GM19238 (cell line): ENCODE results near the gene TRIM7.
"Not testable (repeated sequence)": the region's sequence is repeated elsewhere in the genome, so short reads cannot be mapped to it uniquely, and the experiment has no call there.

Experiments used
- DNase-seq: peaks from one replicate; pipeline ENCODE4 v3.0.0; 2011; ENCODE audit warnings: low spot score; ENCODE audit not compliant: insufficient read length

Gene TRIM7

DNA sequence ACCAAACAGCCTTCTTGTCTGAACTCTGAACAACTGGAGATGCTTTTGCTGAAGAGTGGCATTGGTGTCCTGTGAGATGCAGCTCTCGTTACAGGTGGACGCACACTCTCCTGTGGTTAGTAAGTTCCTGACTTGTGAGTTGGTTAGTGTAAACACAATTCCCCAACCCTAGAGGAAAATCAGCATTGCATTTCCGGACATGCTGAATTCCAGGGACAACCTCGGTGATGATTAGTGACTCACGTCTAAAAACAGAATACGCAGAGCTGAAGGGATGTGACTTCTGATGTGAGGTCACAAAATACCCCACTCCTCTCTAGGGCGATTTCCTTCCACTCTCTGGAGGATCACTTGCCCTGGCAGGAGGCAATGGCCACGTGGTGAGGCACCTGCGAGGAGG, 52.6 kb downstream of the TRIM7 start:
- no peak for DNase-seq

DNA sequence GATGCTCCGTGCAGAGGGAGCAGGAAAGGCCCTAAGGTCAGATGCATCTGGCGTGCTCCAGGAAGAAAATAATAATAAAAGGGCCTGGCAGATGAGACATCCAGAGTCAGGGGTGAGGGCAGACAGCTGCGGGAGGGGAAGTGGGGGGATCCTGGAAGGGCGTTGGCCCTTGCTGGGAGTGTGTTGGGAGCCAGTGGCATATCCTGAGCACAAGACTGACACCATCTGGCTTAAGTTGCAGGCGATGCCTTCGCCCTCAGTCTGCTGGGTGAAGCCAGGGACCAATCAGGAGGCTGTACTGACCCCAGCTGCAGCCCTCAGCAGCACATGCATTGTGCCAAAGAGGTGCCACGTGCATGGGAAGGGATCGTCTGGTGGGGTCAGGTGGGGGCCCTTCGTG, 53.9 kb downstream of the TRIM7 start:
- DNase-seq = no peak

DNA sequence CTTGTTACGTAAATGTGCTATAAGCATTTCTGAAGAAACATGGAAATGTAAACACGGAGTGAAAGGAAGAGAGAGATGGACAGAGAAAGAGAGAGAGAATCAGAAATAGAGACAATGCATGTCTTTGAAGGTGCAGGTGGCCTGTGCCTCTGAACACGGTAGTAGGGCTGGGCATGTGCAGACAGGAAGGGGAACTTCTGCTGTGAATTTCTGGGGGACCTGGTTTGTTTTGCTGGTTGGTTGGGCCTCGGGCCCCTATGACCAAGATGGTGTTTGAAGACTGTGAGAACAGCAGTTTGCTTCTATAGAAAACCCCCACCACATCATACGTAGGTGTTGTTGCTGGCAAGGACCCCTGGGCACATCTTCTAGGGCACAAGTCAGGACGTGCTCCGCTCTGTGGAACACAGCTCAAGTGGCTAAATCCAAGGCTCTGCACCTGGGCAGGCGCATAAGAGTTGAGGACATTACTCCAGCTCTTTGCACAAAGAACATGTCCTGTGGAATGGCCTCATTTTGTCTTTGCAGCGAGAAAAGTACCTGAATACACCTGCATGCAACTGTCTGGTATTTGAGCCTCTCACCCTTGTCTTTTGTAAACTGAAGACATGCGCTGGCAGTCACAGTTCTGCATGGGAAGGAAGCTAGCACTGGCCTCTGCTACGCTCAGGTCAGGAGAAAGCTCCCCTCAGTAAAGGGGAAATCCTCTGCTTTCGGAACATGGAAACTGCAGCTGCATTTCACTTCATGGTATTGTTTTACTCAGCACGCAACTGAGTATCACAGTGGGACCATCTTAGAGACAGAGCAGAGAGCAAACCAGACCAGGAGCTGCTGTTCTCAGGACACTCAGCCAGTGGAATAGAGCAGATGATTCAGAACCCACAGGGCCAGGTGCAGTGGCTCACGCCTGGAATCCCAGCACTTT, 54.9 kb downstream of the TRIM7 start:
- no peak for DNase-seq

DNA sequence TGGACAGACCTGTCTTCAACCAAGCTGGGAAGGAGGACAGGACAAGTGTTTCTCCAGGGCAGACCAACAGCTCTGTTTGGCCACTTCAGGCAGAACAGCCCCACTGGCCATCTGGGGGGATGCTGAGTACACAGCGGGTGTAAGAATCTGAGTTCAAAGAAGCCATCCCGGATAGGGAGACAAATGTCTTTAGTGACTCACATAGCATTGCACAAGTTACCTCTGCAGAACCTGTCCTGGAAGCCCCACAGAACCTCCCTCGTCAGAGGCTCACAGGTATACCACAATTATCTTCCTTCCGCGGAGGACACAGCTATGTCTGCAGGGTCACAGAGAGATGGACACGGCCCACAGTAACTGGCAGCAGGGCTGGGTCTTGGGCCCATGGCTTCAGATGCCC, 55.6 kb downstream of the TRIM7 start:
- no peak for DNase-seq

DNA sequence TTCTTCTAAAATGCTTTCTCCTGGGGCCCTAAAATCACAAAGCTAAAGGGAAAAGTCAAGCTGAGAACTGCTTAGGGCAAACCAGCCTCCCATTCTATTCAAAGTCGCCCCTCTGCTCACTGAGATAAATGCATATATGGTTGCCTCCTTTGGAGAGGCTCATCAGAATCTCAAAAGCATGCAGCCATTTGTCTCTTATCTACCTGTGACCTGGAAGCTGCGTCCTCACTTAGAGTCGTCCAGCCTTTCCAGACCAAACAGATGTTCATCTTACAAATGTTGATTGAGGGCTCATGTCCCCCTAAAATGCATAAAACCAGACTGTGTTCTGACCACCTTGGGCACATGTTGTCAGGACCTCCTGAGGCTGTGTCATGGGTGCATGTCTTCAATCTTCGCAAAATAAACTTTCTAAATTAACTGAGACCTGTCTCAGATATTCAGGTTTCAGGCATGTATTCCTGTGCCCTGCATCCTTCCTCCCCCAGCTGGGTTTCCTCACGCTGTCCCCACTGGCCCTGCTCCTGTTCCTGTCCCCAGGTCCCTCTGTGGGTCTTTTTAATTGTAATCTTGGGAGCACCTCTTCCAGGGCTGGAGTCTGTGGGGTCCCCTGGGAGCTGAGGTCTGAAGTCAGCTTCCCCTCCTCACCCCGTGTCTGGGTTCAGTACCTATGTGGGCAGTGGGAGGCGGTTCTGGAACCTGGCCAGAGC, 57.9 kb downstream of the TRIM7 start, which contains the start of gene OR2V2:
TSS of gene OR2V2 (plus strand) at position 660 of the 710 bp plus-strand sequence. CDS start 7,357 bp downstream, outside the sequence.
- DNase-seq = not testable (repeated sequence)

DNA sequence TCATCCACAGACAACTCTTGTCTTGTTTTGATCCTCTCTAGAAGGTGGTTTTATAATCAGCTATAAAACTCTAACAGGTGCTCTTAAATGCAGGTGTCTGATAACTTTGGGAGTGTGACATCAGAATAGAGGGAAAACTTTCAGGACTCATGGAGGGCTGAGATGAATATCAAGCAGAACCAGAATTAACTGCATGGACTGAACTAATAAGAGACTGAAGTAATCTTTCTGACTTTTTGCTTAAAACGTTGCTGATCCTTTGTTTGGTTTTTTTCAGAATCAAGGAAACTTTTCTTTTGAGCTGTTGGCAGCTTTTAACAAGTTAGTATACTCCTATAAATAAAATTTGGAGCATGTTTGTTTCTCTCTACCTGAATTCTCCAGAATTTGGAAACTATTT, 59.9 kb downstream of the TRIM7 start:
- no peak for DNase-seq
